ENCODE measurements around the gene GSTM1.

The GSTM1 gene

GRCh38 chr1:109726007-109726406 lies 38.4 kb downstream of the GSTM1 start:
- no peak overlapping the region for H3K4me2 ChIP-seq (ENCODE audit: low read depth, low read length, poor library complexity, severe bottlenecking)
- no peaks in the 10 kb centered on the region for H4K20me1 ChIP-seq (ENCODE audit: low read depth, low read length)
- no peaks in the 10 kb centered on the region for H3K9me2 ChIP-seq (replicated peaks; ENCODE audit: insufficient read depth, low read length)
- TF ChIP-seq EZH2phosphoT487 (conservative IDR thresholded peaks at IDR 0.05; ENCODE audit: low read length) (no peak), CTCF (IDR thresholded peaks at IDR 0.05; ENCODE audit: insufficient read depth, low read length, poor library complexity, severe bottlenecking) (no peak)
- no peaks in the 10 kb centered on the region for H3K79me2 ChIP-seq (ENCODE audit: insufficient read depth, low read length)
- H3K9ac ChIP-seq (ENCODE audit: low read length): no peak overlapping the region
- H2AFZ ChIP-seq (ENCODE audit: low read depth, low read length, severe bottlenecking): no peak overlapping the region
- H3K9me3 ChIP-seq (ENCODE audit: insufficient read depth, low read length): no peaks in the 10 kb centered on the region
- H3K36me3 ChIP-seq (ENCODE audit: low read length): no peaks in the 10 kb centered on the region
- no peaks in the 10 kb centered on the region for H3F3A ChIP-seq (ENCODE audit: insufficient read depth)
- no peaks in the 10 kb centered on the region for H3K27me3 ChIP-seq (ENCODE audit: low read length)
- no peak overlapping the region for H3K4me3 ChIP-seq (ENCODE audit: insufficient read depth, low read length, poor library complexity, severe bottlenecking)
- H3K27ac ChIP-seq (ENCODE audit: low read depth, low read length): no peak overlapping the region

GRCh38 chr1:109726728-109727373 lies 39.2 kb downstream of the GSTM1 start:
- no peaks in the 10 kb centered on the region for H3F3A ChIP-seq (ENCODE audit: insufficient read depth)
- TF ChIP-seq CTCF (IDR thresholded peaks at IDR 0.05; ENCODE audit: insufficient read depth, low read length, poor library complexity, severe bottlenecking) (no peak), EZH2phosphoT487 (conservative IDR thresholded peaks at IDR 0.05; ENCODE audit: low read length) (no peak)
- no peaks in the 10 kb centered on the region for H4K20me1 ChIP-seq (ENCODE audit: low read depth, low read length)
- no peak overlapping the region for H2AFZ ChIP-seq (ENCODE audit: low read depth, low read length, severe bottlenecking)
- no peaks in the 10 kb centered on the region for H3K9me2 ChIP-seq (replicated peaks; ENCODE audit: insufficient read depth, low read length)
- H3K4me3 ChIP-seq (ENCODE audit: insufficient read depth, low read length, poor library complexity, severe bottlenecking): no peak overlapping the region
- no peak overlapping the region for H3K27ac ChIP-seq (ENCODE audit: low read depth, low read length)
- no peak overlapping the region for H3K9ac ChIP-seq (ENCODE audit: low read length)
- no peaks in the 10 kb centered on the region for H3K79me2 ChIP-seq (ENCODE audit: insufficient read depth, low read length)
- no peaks in the 10 kb centered on the region for H3K27me3 ChIP-seq (ENCODE audit: low read length)
- no peaks in the 10 kb centered on the region for H3K9me3 ChIP-seq (ENCODE audit: insufficient read depth, low read length)
- no peaks in the 10 kb centered on the region for H3K36me3 ChIP-seq (ENCODE audit: low read length)
- no peak overlapping the region for H3K4me2 ChIP-seq (ENCODE audit: low read depth, low read length, poor library complexity, severe bottlenecking)

GRCh38 chr1:109728870-109729269 lies 41.3 kb downstream of the GSTM1 start:
- Histone ChIP-seq H3K9me3 (ENCODE audit: insufficient read depth, low read length) (no peaks in the 10 kb centered on the region), H3K79me2 (ENCODE audit: insufficient read depth, low read length) (no peaks in the 10 kb centered on the region), H4K20me1 (ENCODE audit: low read depth, low read length) (no peaks in the 10 kb centered on the region), H3K9ac (ENCODE audit: low read length) (no peak overlapping the region), H3K9me2 (replicated peaks; ENCODE audit: insufficient read depth, low read length) (no peaks in the 10 kb centered on the region), H3K27ac (ENCODE audit: low read depth, low read length) (no peak overlapping the region), H3K36me3 (ENCODE audit: low read length) (no peaks in the 10 kb centered on the region), H2AFZ (ENCODE audit: low read depth, low read length, severe bottlenecking) (no peak overlapping the region), H3K4me3 (ENCODE audit: insufficient read depth, low read length, poor library complexity, severe bottlenecking) (no peak overlapping the region), H3K27me3 (ENCODE audit: low read length) (no peaks in the 10 kb centered on the region), H3F3A (ENCODE audit: insufficient read depth) (no peaks in the 10 kb centered on the region), H3K4me2 (ENCODE audit: low read depth, low read length, poor library complexity, severe bottlenecking) (no peak overlapping the region)
- no peak for TF ChIP-seq EZH2phosphoT487 (conservative IDR thresholded peaks at IDR 0.05; ENCODE audit: low read length)
- no peak for TF ChIP-seq CTCF (IDR thresholded peaks at IDR 0.05; ENCODE audit: insufficient read depth, low read length, poor library complexity, severe bottlenecking)

All from SU-DHL-6 (cell line).